ENCODE results near the gene CEP250. TPM values are rescaled to one million over a fixed set of nuclear protein-coding genes. Genes with fewer than 3 reads are reported as not detected.

Gene CEP250
- total RNA-seq (ENCODE audit: unreplicated experiment), result 39.4 TPM
- long read RNA-seq, partial matches to known transcripts, result 1 of 8 reads
- long read RNA-seq, other reads (novel, unspliced or antisense), result 6 of 8 reads

GRCh38 chr20:35454881-35455609 is at the start of gene CEP250:
Gene CEP250 (plus strand): TSS chr20:35455598. CDS start chr20:35462368, 6,770 bp downstream.
- Mint-ChIP-seq H3K27me3 (ENCODE audit: unreplicated experiment) (peaks cover 2% of the 10 kb centered on the region), H3K4me1 (ENCODE audit: low read depth, unreplicated experiment) (peaks cover 9% of the 10 kb centered on the region), H3K36me3 (ENCODE audit: unreplicated experiment) (no peaks in the 10 kb centered on the region), H3K4me3 (ENCODE audit: unreplicated experiment) (peak within 1 kb of the TSS; percentile 93), H3K9me3 (ENCODE audit: unreplicated experiment) (peaks cover 7% of the 10 kb centered on the region), H3K27ac (ENCODE audit: unreplicated experiment) (peak within 1 kb of the TSS; percentile 98)
- peak; percentile 96 for DNase-seq
- no peak for TF ChIP-seq CTCF (IDR thresholded peaks at IDR 0.05; ENCODE audit: partially characterized antibody, unreplicated experiment)

GRCh38 chr20:35405775-35406174 is 49.6 kb upstream of the CEP250 start:
- Mint-ChIP-seq H3K9me3 (ENCODE audit: unreplicated experiment) (peaks cover 3% of the 10 kb centered on the region), H3K4me3 (ENCODE audit: unreplicated experiment) (no peak overlapping the region), H3K27me3 (ENCODE audit: unreplicated experiment) (peaks cover 2% of the 10 kb centered on the region), H3K4me1 (ENCODE audit: low read depth, unreplicated experiment) (no peaks in the 10 kb centered on the region), H3K27ac (ENCODE audit: unreplicated experiment) (no peak overlapping the region), H3K36me3 (ENCODE audit: unreplicated experiment) (peaks cover 19% of the 10 kb centered on the region)
- DNase-seq, result no peak
- no peak for TF ChIP-seq CTCF (IDR thresholded peaks at IDR 0.05; ENCODE audit: partially characterized antibody, unreplicated experiment)

- H3K27me3 Mint-ChIP-seq (ENCODE audit: unreplicated experiment), result peaks cover 4% of the 10 kb centered on the region
- peaks cover 6% of the 10 kb centered on the region for H3K4me1 Mint-ChIP-seq (ENCODE audit: low read depth, unreplicated experiment)
- H3K9me3 Mint-ChIP-seq (ENCODE audit: unreplicated experiment), result peaks cover 12% of the 10 kb centered on the region
- DNase-seq, result no peak
- H3K4me3 Mint-ChIP-seq (ENCODE audit: unreplicated experiment), result no peak overlapping the region
- H3K36me3 Mint-ChIP-seq (ENCODE audit: unreplicated experiment), result peaks cover 19% of the 10 kb centered on the region
- no peak for TF ChIP-seq CTCF (IDR thresholded peaks at IDR 0.05; ENCODE audit: partially characterized antibody, unreplicated experiment)
- no peak overlapping the region for H3K27ac Mint-ChIP-seq (ENCODE audit: unreplicated experiment)
Measured at GRCh38 chr20:35408270-35408669, 47.1 kb upstream of the CEP250 start.

- Mint-ChIP-seq H3K4me1 (ENCODE audit: low read depth, unreplicated experiment) (peaks cover 6% of the 10 kb centered on the region), H3K36me3 (ENCODE audit: unreplicated experiment) (peaks cover 19% of the 10 kb centered on the region), H3K27me3 (ENCODE audit: unreplicated experiment) (peaks cover 4% of the 10 kb centered on the region), H3K4me3 (ENCODE audit: unreplicated experiment) (no peak overlapping the region), H3K9me3 (ENCODE audit: unreplicated experiment) (peaks cover 12% of the 10 kb centered on the region), H3K27ac (ENCODE audit: unreplicated experiment) (no peak overlapping the region)
- no peak for TF ChIP-seq CTCF (IDR thresholded peaks at IDR 0.05; ENCODE audit: partially characterized antibody, unreplicated experiment)
- no peak for DNase-seq
Measured at GRCh38 chr20:35409542-35409941, 45.9 kb upstream of the CEP250 start.

GRCh38 chr20:35410613-35411012 is 44.8 kb upstream of the CEP250 start:
- Mint-ChIP-seq H3K27me3 (ENCODE audit: unreplicated experiment) (peaks cover 4% of the 10 kb centered on the region), H3K9me3 (ENCODE audit: unreplicated experiment) (peaks cover 12% of the 10 kb centered on the region), H3K4me3 (ENCODE audit: unreplicated experiment) (peak overlapping the region; percentile 100), H3K27ac (ENCODE audit: unreplicated experiment) (no peak overlapping the region), H3K36me3 (ENCODE audit: unreplicated experiment) (peaks cover 13% of the 10 kb centered on the region), H3K4me1 (ENCODE audit: low read depth, unreplicated experiment) (peaks cover 6% of the 10 kb centered on the region)
- TF ChIP-seq CTCF (IDR thresholded peaks at IDR 0.05; ENCODE audit: partially characterized antibody, unreplicated experiment), result no peak
- DNase-seq, result no peak

All from glutamatergic neuron (in vitro differentiated cells).